WTC11 (cell line): Measurements from ENCODE around the gene STAB1. TPM values are rescaled to one million over a fixed set of nuclear protein-coding genes. Genes with fewer than 3 reads are reported as not detected.

Source experiments
- ATAC-seq: fragments of 200-7000 bp; cut with Tn5 transposase; 2 replicates; pipeline ENCODE4 v1.10.0; 2021; ENCODE audit warnings: mild to moderate bottlenecking, moderate library complexity
- CTCF ChIA-PET: fragments of 300-600 bp; sonication (Branson Sonifier 250); formaldehyde crosslinking; loops from one replicate; lab custom pipeline; 2021; ENCODE audit warnings: antibody characterized with exemption; lab: Charles Lee
- POLR2A ChIA-PET: fragments of 350-600 bp; sonication (Branson Sonifier 250); formaldehyde crosslinking; loops from one replicate; lab custom pipeline; 2021; ENCODE audit warnings: antibody characterized with exemption; lab: Charles Lee
- DNase-seq: peaks from one replicate; pipeline ENCODE4 v3.0.0; 2021; ENCODE audit warnings: low spot score
- H3K27ac Mint-ChIP-seq: 2 replicates; pipeline ENCODE4 v1.8.0; 2021; ENCODE audit warnings: mixed read lengths
- H3K27me3 Mint-ChIP-seq: 2 replicates; pipeline ENCODE4 v1.8.0; 2021; ENCODE audit warnings: low read depth, mild to moderate bottlenecking, moderate library complexity, mixed read lengths
- H3K36me3 Mint-ChIP-seq: 2 replicates; pipeline ENCODE4 v1.8.0; 2021; ENCODE audit warnings: mixed read lengths
- H3K4me1 Mint-ChIP-seq: 2 replicates; pipeline ENCODE4 v1.8.0; 2022; ENCODE audit warnings: mixed read lengths
- H3K4me3 Mint-ChIP-seq: 2 replicates; pipeline ENCODE4 v1.8.0; 2021; ENCODE audit warnings: mild to moderate bottlenecking, moderate library complexity, mixed read lengths
- H3K9me3 Mint-ChIP-seq: 2 replicates; pipeline ENCODE4 v1.8.0; 2021; ENCODE audit warnings: mixed read lengths
- ATF1 ChIP-seq: sonication (generic); formaldehyde crosslinking; IDR thresholded peaks from 2 replicates; pipeline ENCODE4 v1.8.1; 2023; ENCODE audit warnings: mild to moderate bottlenecking, moderate library complexity, missing genetic modification reagents
- ATF6 ChIP-seq: sonication (generic); formaldehyde crosslinking; IDR thresholded peaks from 2 replicates; pipeline ENCODE4 v1.8.1; 2023; ENCODE audit warnings: mild to moderate bottlenecking, missing genetic modification reagents
- E2F1 ChIP-seq: sonication (generic); formaldehyde crosslinking; IDR thresholded peaks from 2 replicates; pipeline ENCODE4 v1.8.0; 2022; ENCODE audit warnings: mild to moderate bottlenecking, missing genetic modification reagents
- EMX1 ChIP-seq: fragments of 250-450 bp; sonication (Bioruptor Pico); IDR thresholded peaks from 2 replicates; pipeline ENCODE4 v1.8.0; 2021; ENCODE audit warnings: mild to moderate bottlenecking
- ETV6 ChIP-seq: sonication (generic); formaldehyde crosslinking; IDR thresholded peaks from 2 replicates; pipeline ENCODE4 v1.8.1; 2022; ENCODE audit warnings: mild to moderate bottlenecking, missing genetic modification reagents
- FOXP1 ChIP-seq: sonication (generic); formaldehyde crosslinking; IDR thresholded peaks from 2 replicates; pipeline ENCODE4 v1.8.0; 2022; ENCODE audit warnings: missing genetic modification reagents, mild to moderate bottlenecking, moderate library complexity, borderline replicate concordance
- IRF2 ChIP-seq: sonication (generic); formaldehyde crosslinking; IDR thresholded peaks from 2 replicates; pipeline ENCODE4 v1.8.0; 2022; ENCODE audit warnings: low read depth, missing genetic modification reagents, borderline replicate concordance
- JUN ChIP-seq: sonication (generic); formaldehyde crosslinking; IDR thresholded peaks from 2 replicates; pipeline ENCODE4 v1.8.0; 2023; ENCODE audit warnings: mild to moderate bottlenecking, missing genetic modification reagents
- NFATC4 ChIP-seq: fragments of 250-450 bp; sonication (Bioruptor Pico); IDR thresholded peaks from 2 replicates; pipeline ENCODE4 v1.9.0; 2021; ENCODE audit warnings: mild to moderate bottlenecking
- NFE2L1 ChIP-seq: sonication (generic); formaldehyde crosslinking; IDR thresholded peaks from 2 replicates; pipeline ENCODE4 v1.8.1; 2023; ENCODE audit warnings: missing genetic modification reagents
- NR3C1 ChIP-seq: sonication (generic); formaldehyde crosslinking; conservative IDR thresholded peaks from 2 replicates; pipeline ENCODE4 v1.8.1; 2023; ENCODE audit warnings: low read depth, mild to moderate bottlenecking, missing genetic modification reagents
- OVOL2 ChIP-seq: fragments of 250-450 bp; sonication (Bioruptor Pico); IDR thresholded peaks from 2 replicates; pipeline ENCODE4 v1.9.0; 2021; ENCODE audit warnings: mild to moderate bottlenecking, borderline replicate concordance
- RELA ChIP-seq: sonication (generic); formaldehyde crosslinking; IDR thresholded peaks from 2 replicates; pipeline ENCODE4 v1.8.1; 2022; ENCODE audit warnings: missing genetic modification reagents, mild to moderate bottlenecking, borderline replicate concordance
- SOX15 ChIP-seq: fragments of 250-450 bp; sonication (Bioruptor Pico); IDR thresholded peaks from 2 replicates; pipeline ENCODE4 v1.9.0; 2021; ENCODE audit warnings: mild to moderate bottlenecking
- ZBTB21 ChIP-seq: sonication (generic); formaldehyde crosslinking; IDR thresholded peaks from 2 replicates; pipeline ENCODE4 v1.8.1; 2023; ENCODE audit warnings: mild to moderate bottlenecking, missing genetic modification reagents, borderline replicate concordance
- ZNF121 ChIP-seq: sonication (generic); formaldehyde crosslinking; IDR thresholded peaks from 2 replicates; pipeline ENCODE4 v1.8.0; 2023; ENCODE audit warnings: missing genetic modification reagents
- ZNF219 ChIP-seq: sonication (generic); formaldehyde crosslinking; IDR thresholded peaks from 2 replicates; pipeline ENCODE4 v1.8.0; 2023; ENCODE audit warnings: missing genetic modification reagents, mild to moderate bottlenecking, borderline replicate concordance
- ZNF416 ChIP-seq: fragments of 250-450 bp; sonication (Bioruptor Pico); IDR thresholded peaks from 2 replicates; pipeline ENCODE4 v1.9.0; 2021; ENCODE audit warnings: mild to moderate bottlenecking, inconsistent platforms
- total RNA-seq: library from RNA; stranded (reverse); gene quantifications from 3 replicates; pipeline ENCODE4 v1.2.3, GENCODE V29; 2021
- TF ChIP-seq, protein P1 (sequence below): sonication (generic); formaldehyde crosslinking; IDR thresholded peaks from 2 replicates; pipeline ENCODE4 v1.8.1; 2023; ENCODE audit warnings: mild to moderate bottlenecking, missing genetic modification reagents, moderate library complexity
- TF ChIP-seq, protein P2 (sequence below): sonication (generic); formaldehyde crosslinking; IDR thresholded peaks from 2 replicates; pipeline ENCODE4 v1.8.0; 2023; ENCODE audit warnings: missing genetic modification reagents

The STAB1 gene
- total RNA-seq, 1 experiment from 2014 or later = 1.9 TPM

- CTCF ChIA-PET = no interaction called here
- TF ChIP-seq, protein P1, sequence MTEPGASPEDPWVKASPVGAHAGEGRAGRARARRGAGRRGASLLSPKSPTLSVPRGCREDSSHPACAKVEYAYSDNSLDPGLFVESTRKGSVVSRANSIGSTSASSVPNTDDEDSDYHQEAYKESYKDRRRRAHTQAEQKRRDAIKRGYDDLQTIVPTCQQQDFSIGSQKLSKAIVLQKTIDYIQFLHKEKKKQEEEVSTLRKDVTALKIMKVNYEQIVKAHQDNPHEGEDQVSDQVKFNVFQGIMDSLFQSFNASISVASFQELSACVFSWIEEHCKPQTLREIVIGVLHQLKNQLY (CRISPR knock-in tag) = no peak
- TF ChIP-seq NFE2L1 (CRISPR knock-in tag) (no peak), ETV6 (CRISPR knock-in tag) (no peak), EMX1 (no peak)
- TF ChIP-seq, all 79 proteins: peak for 0
- no peak for ATAC-seq
- H3K36me3 Mint-ChIP-seq = peaks cover 21% of the 10 kb centered on the region
- no peak overlapping the region for H3K27ac Mint-ChIP-seq
- no peaks in the 10 kb centered on the region for H3K9me3 Mint-ChIP-seq
- POLR2A ChIA-PET = interaction anchor here (0.6 kb wide), 1 partner anchor 24 kb away, joined by 4 read pairs; no protein-coding TSS in a partner anchor
- DNase-seq = no peak
- H3K4me3 Mint-ChIP-seq = no peak overlapping the region
- no peaks in the 10 kb centered on the region; the same call in 1 of the 2 replicates for H3K27me3 Mint-ChIP-seq
- H3K4me1 Mint-ChIP-seq = peaks cover 7% of the 10 kb centered on the region
Measured at GRCh38 chr3:52521881-52522650, 26.9 kb downstream of the STAB1 start.

GRCh38 chr3:52522651-52523251 is 27.6 kb downstream of the STAB1 start:
- H3K27me3 Mint-ChIP-seq = no peaks in the 10 kb centered on the region; the same call in 1 of the 2 replicates
- H3K27ac Mint-ChIP-seq = no peak overlapping the region
- peaks cover 7% of the 10 kb centered on the region for H3K4me1 Mint-ChIP-seq
- H3K36me3 Mint-ChIP-seq = peaks cover 27% of the 10 kb centered on the region
- ATAC-seq (no peak), DNase-seq (no peak)
- H3K9me3 Mint-ChIP-seq = no peaks in the 10 kb centered on the region
- POLR2A ChIA-PET = interaction anchor here (0.6 kb wide), 1 partner anchor 25 kb away, joined by 4 read pairs; no protein-coding TSS in a partner anchor
- no peak for TF ChIP-seq ZNF219 (CRISPR knock-in tag)
- TF ChIP-seq ATF1 = no peak
- TF ChIP-seq ZNF121 (CRISPR knock-in tag) = no peak
- 0 out of 2 replicates have a peak, but pooled peaks have one; percentile 53 for TF ChIP-seq NFATC4 (CRISPR knock-in tag)
- no peak for TF ChIP-seq SOX15
- no peak overlapping the region for H3K4me3 Mint-ChIP-seq
- CTCF ChIA-PET = interaction anchor here (0.6 to 0.9 kb wide), 2 partner anchors 95 to 1649 kb away, joined by 3 read pairs; no protein-coding TSS in a partner anchor

- ChIA-PET CTCF (interaction anchor here (0.6 to 0.9 kb wide), 2 partner anchors 96 to 1650 kb away, joined by 3 read pairs; no protein-coding TSS in a partner anchor), POLR2A (interaction anchor here (0.6 kb wide), 1 partner anchor 18 kb away, joined by 3 read pairs; no protein-coding TSS in a partner anchor)
- Mint-ChIP-seq H3K4me3 (no peak overlapping the region), H3K27ac (peak overlapping the region; percentile 83; the same call in 1 of the 2 replicates), H3K36me3 (peaks cover 32% of the 10 kb centered on the region), H3K27me3 (no peaks in the 10 kb centered on the region; the same call in 1 of the 2 replicates), H3K9me3 (no peaks in the 10 kb centered on the region), H3K4me1 (0 out of 2 replicates have a peak, but pooled peaks cover 3% of the 10 kb centered on the region)
- DNase-seq (no peak), ATAC-seq (no peak)
- TF ChIP-seq ZBTB21 (CRISPR knock-in tag) (no peak), JUN (CRISPR knock-in tag) (no peak), FOXP1 (no peak)
- TF ChIP-seq, protein P2, sequence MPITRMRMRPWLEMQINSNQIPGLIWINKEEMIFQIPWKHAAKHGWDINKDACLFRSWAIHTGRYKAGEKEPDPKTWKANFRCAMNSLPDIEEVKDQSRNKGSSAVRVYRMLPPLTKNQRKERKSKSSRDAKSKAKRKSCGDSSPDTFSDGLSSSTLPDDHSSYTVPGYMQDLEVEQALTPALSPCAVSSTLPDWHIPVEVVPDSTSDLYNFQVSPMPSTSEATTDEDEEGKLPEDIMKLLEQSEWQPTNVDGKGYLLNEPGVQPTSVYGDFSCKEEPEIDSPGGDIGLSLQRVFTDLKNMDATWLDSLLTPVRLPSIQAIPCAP (CRISPR knock-in tag) = 0 out of 2 replicates have a peak, but pooled peaks have one; percentile 11
Measured at GRCh38 chr3:52523386-52524257, 28.5 kb downstream of the STAB1 start.

DNA sequence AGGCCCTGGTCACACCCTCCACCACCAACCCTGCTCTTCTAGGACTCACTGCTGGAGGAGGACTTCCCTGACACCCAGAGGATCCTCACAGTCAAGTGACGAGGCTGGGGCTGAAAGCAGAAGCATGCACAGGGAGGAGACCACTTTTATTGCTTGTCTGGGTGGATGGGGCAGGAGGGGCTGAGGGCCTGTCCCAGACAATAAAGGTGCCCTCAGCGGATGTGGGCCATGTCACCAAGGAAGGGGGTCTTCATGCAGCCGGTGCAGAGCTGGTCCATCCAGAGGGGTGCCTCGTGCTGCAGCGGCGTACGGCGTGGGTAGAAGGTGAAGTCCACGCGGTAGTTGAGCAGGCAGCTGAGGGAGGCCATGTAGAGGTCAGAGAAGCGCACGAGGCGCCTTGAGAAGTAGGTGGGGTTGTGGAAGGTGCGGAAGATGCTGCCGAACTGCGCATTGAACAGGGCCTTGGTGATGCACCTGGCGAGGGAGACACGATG is 29.2 kb downstream of the STAB1 start:
- no peaks in the 10 kb centered on the region for H3K4me1 Mint-ChIP-seq
- H3K36me3 Mint-ChIP-seq = peaks cover 38% of the 10 kb centered on the region
- CTCF ChIA-PET = no interaction called here
- no peaks in the 10 kb centered on the region; the same call in 1 of the 2 replicates for H3K27me3 Mint-ChIP-seq
- peak overlapping the region; percentile 38; the same call in 1 of the 2 replicates for H3K27ac Mint-ChIP-seq
- H3K9me3 Mint-ChIP-seq = no peaks in the 10 kb centered on the region
- DNase-seq (no peak), ATAC-seq (no peak)
- H3K4me3 Mint-ChIP-seq = no peak overlapping the region
- POLR2A ChIA-PET = no interaction called here
- TF ChIP-seq ATF6 (CRISPR knock-in tag) (no peak), IRF2 (CRISPR knock-in tag) (no peak), OVOL2 (no peak), NR3C1 (CRISPR knock-in tag) (no peak), ZNF416 (CRISPR knock-in tag) (no peak), E2F1 (no peak), RELA (no peak)
